Naive thymus-derived CD4-positive, alpha-beta T cell (primary cell): ENCODE results near the gene OS9. TPM values are rescaled to one million over a fixed set of nuclear protein-coding genes. Genes with fewer than 3 reads are reported as not detected.

Experiments used
- ATAC-seq: fragments of 150-1000 bp; cut with Tn5 transposase; 2 replicates; pipeline ENCODE4 v1.10.0; 2021; ENCODE audit warnings: mild to moderate bottlenecking, moderate library complexity
- CTCF ChIA-PET: fragments of 350-600 bp; sonication (Branson Sonifier 250); formaldehyde crosslinking; loops from one replicate; lab custom pipeline; 2021; ENCODE audit warnings: antibody characterized with exemption; lab: Charles Lee
- POLR2A ChIA-PET: fragments of 350-600 bp; sonication (Branson Sonifier 250); formaldehyde crosslinking; loops from one replicate; lab custom pipeline; 2021; ENCODE audit warnings: antibody characterized with exemption, inconsistent platforms; lab: Charles Lee
- DNase-seq, 9 donors: peaks; one replicate each; pipeline versions ENCODE4 v3.0.0 to v3.0.0-alpha.2; 2020 to 2022; ENCODE audit warnings: mixed read lengths in 1 of 9
- H3K27ac ChIP-seq: one replicate; pipeline ENCODE4 v1.7.0; 2013; ENCODE audit warnings: mild to moderate bottlenecking, low read depth, low read length, moderate library complexity
- H3K27me3 ChIP-seq, 2 donors: one replicate each; pipeline ENCODE4 v1.7.0; 2013; ENCODE audit warnings: low read length in 2 of 2, mild to moderate bottlenecking in 2 of 2, moderate library complexity in 2 of 2; ENCODE audit not compliant: control insufficient read depth in 2 of 2, insufficient read depth in 2 of 2
- H3K36me3 ChIP-seq, 3 experiments: 1 replicate in 2 of 3; 2 replicates in 1 of 3; pipeline ENCODE4 v1.7.0; 2013; ENCODE audit warnings: low read length in 3 of 3, mild to moderate bottlenecking in 3 of 3, moderate library complexity in 1 of 3; ENCODE audit not compliant: insufficient read depth in 3 of 3, control insufficient read depth in 2 of 3
- H3K4me1 ChIP-seq, 2 donors: one replicate each; pipeline ENCODE4 v1.7.0; 2013; ENCODE audit warnings: low read length in 2 of 2, mild to moderate bottlenecking in 2 of 2, moderate library complexity in 1 of 2; ENCODE audit not compliant: control insufficient read depth in 2 of 2, insufficient read depth in 2 of 2
- H3K4me3 ChIP-seq: 2 replicates; pipeline ENCODE4 v1.7.0; 2013; ENCODE audit warnings: mild to moderate bottlenecking, low read length
- H3K9me3 ChIP-seq, 3 experiments: 1 replicate in 2 of 3; 2 replicates in 1 of 3; pipeline ENCODE4 v1.7.0; 2013; ENCODE audit warnings: low read length in 3 of 3; ENCODE audit not compliant: control insufficient read depth in 2 of 3
- H3K27ac Mint-ChIP-seq, 9 donors: one replicate each; pipeline ENCODE4 v1.8.0; 2020 to 2022; ENCODE audit warnings: mixed read lengths in 9 of 9, mild to moderate bottlenecking in 8 of 9, moderate library complexity in 5 of 9, inconsistent platforms in 2 of 9
- H3K27me3 Mint-ChIP-seq, 5 donors: one replicate each; pipeline ENCODE4 v1.8.0; 2021 to 2022; ENCODE audit warnings: mixed read lengths in 5 of 5, mild to moderate bottlenecking in 1 of 5
- H3K36me3 Mint-ChIP-seq, 5 donors: one replicate each; pipeline ENCODE4 v1.8.0; 2020 to 2022; ENCODE audit warnings: mixed read lengths in 5 of 5, mild to moderate bottlenecking in 3 of 5, inconsistent platforms in 1 of 5
- H3K4me1 Mint-ChIP-seq, 7 donors: one replicate each; pipeline ENCODE4 v1.8.0; 2020 to 2022; ENCODE audit warnings: mixed read lengths in 7 of 7, mild to moderate bottlenecking in 3 of 7, inconsistent platforms in 1 of 7
- H3K4me3 Mint-ChIP-seq, 10 donors: one replicate each; pipeline ENCODE4 v1.8.0; 2020 to 2022; ENCODE audit warnings: mild to moderate bottlenecking in 10 of 10, mixed read lengths in 10 of 10, moderate library complexity in 6 of 10, inconsistent platforms in 2 of 10
- H3K9me3 Mint-ChIP-seq, 11 donors: one replicate each; pipeline ENCODE4 v1.8.0; 2020 to 2022; ENCODE audit warnings: mixed read lengths in 11 of 11, mild to moderate bottlenecking in 4 of 11, inconsistent platforms in 1 of 11, moderate library complexity in 1 of 11
- intact Hi-C, 2 donors: fragments of 100-400 bp; cut with micrococcal nuclease; formaldehyde crosslinking; loops; one replicate each; pipeline ENCODE4 v1.15.1; 2023
- polyA plus RNA-seq, 2 donors: library from polyadenylated mRNA; unstranded; fragments of 300-500 nt; fragmentation: Illumina TruSeq; gene quantifications; one replicate each; pipeline ENCODE4 v1.2.3, GENCODE V29; 2021
- total RNA-seq, 6 experiments: library from RNA in 5 of 6; stranded (reverse) in 5 of 6; gene quantifications; 1 replicate in 5 of 6; 2 replicates in 1 of 6; pipeline ENCODE4 v1.2.3 and lab custom pipeline; 2021 to 2026

OS9 gene
- total and polyA plus RNA-seq, 7 experiments from 2014 or later: 59.5 to 175 (median 148) TPM

- no peaks in the 10 kb centered on the region for H3K27me3 ChIP-seq
- no peak for ATAC-seq
- POLR2A ChIA-PET: interaction anchor here (1.2 kb wide), 1 partner anchor 14 kb away, joined by 7 read pairs; no protein-coding TSS in a partner anchor
- no peaks in the 10 kb centered on the region for H3K4me1 ChIP-seq
- H3K4me3 ChIP-seq: no peak overlapping the region
- H3K27ac Mint-ChIP-seq: peak overlapping the region in 3 of 9 donors; percentile 6 to 55 (median 43)
- peaks cover 0 to 1% (median 0%) of the 10 kb centered on the region in 11 donors for H3K9me3 Mint-ChIP-seq
- peak in 1 of 9 donors; percentile 10 for DNase-seq
- no peak overlapping the region for H3K4me3 Mint-ChIP-seq
- H3K36me3 ChIP-seq: peaks cover 19 to 68% (median 37%) of the 10 kb centered on the region in 3 experiments
- peaks cover 9 to 51% (median 20%) of the 10 kb centered on the region in 5 donors for H3K36me3 Mint-ChIP-seq
- CTCF ChIA-PET: no interaction called here
- intact Hi-C loops: loop anchor here in 1 of 2 donors (2.0 kb wide), 1 partner anchor 13 kb away; no protein-coding TSS in a partner anchor
- H3K27me3 Mint-ChIP-seq: no peaks in the 10 kb centered on the region
- H3K4me1 Mint-ChIP-seq: peaks cover 5 to 22% (median 14%) of the 10 kb centered on the region in 7 donors
- no peaks in the 10 kb centered on the region for H3K9me3 ChIP-seq
- no peak overlapping the region for H3K27ac ChIP-seq
These were observed 33.9 kb downstream of the OS9 start for GRCh38 chr12:57727758-57728395.

- no peak overlapping the region for H3K4me3 ChIP-seq
- ChIA-PET CTCF (no interaction called here), POLR2A (no interaction called here)
- H3K4me1 Mint-ChIP-seq: peaks cover 5 to 14% (median 7%) of the 10 kb centered on the region in 7 donors
- peak overlapping the region in 4 of 9 donors; percentile 13 to 36 (median 28) for H3K27ac Mint-ChIP-seq
- intact Hi-C loops: no loop called here
- no peak overlapping the region for H3K4me3 Mint-ChIP-seq
- H3K9me3 ChIP-seq: no peaks in the 10 kb centered on the region
- H3K4me1 ChIP-seq: no peaks in the 10 kb centered on the region
- no peak for ATAC-seq
- peaks cover 9 to 55% (median 21%) of the 10 kb centered on the region in 5 donors for H3K36me3 Mint-ChIP-seq
- H3K27me3 ChIP-seq: no peaks in the 10 kb centered on the region
- no peaks in the 10 kb centered on the region for H3K27me3 Mint-ChIP-seq
- DNase-seq: no peak
- peaks cover 0 to 1% (median 0%) of the 10 kb centered on the region in 11 donors for H3K9me3 Mint-ChIP-seq
- H3K27ac ChIP-seq: no peak overlapping the region
- peaks cover 32 to 83% (median 46%) of the 10 kb centered on the region in 3 experiments for H3K36me3 ChIP-seq
These were observed 35.5 kb downstream of the OS9 start for GRCh38 chr12:57729321-57729844.

- Histone ChIP-seq H3K27ac (no peak overlapping the region), H3K9me3 (no peaks in the 10 kb centered on the region), H3K36me3 (peaks cover 39 to 94% (median 51%) of the 10 kb centered on the region in 3 experiments), H3K27me3 (no peaks in the 10 kb centered on the region), H3K4me1 (no peaks in the 10 kb centered on the region), H3K4me3 (no peak overlapping the region)
- H3K36me3 Mint-ChIP-seq: peaks cover 9 to 62% (median 30%) of the 10 kb centered on the region in 5 donors
- H3K4me1 Mint-ChIP-seq: peaks cover 2 to 14% (median 8%) of the 10 kb centered on the region in 7 donors
- no peak for DNase-seq
- ChIA-PET CTCF (no interaction called here), POLR2A (interaction anchor here (1.0 kb wide), 1 partner anchor 8 kb away, joined by 3 read pairs; no protein-coding TSS in a partner anchor)
- peak overlapping the region in 2 of 9 donors; percentile 39 to 46 for H3K27ac Mint-ChIP-seq
- H3K9me3 Mint-ChIP-seq: peaks cover 0 to 1% (median 0%) of the 10 kb centered on the region in 11 donors
- H3K4me3 Mint-ChIP-seq: no peak overlapping the region
- no peaks in the 10 kb centered on the region for H3K27me3 Mint-ChIP-seq
- ATAC-seq: no peak
- intact Hi-C loops: no loop called here
These were observed 36.6 kb downstream of the OS9 start for GRCh38 chr12:57730336-57731067.

GRCh38 chr12:57731411-57732080, 37.6 kb downstream of the OS9 start:
- Histone ChIP-seq H3K36me3 (peaks cover 39 to 97% (median 51%) of the 10 kb centered on the region in 3 experiments), H3K27ac (no peak overlapping the region), H3K4me3 (no peak overlapping the region), H3K27me3 (no peaks in the 10 kb centered on the region), H3K9me3 (no peaks in the 10 kb centered on the region), H3K4me1 (no peaks in the 10 kb centered on the region)
- peaks cover 9 to 60% (median 30%) of the 10 kb centered on the region in 5 donors for H3K36me3 Mint-ChIP-seq
- no peaks in the 10 kb centered on the region for H3K27me3 Mint-ChIP-seq
- CTCF ChIA-PET: no interaction called here
- POLR2A ChIA-PET: interaction anchor here (1.0 to 1.2 kb wide), 2 partner anchors 9 to 16 kb away, joined by 3 read pairs; no protein-coding TSS in a partner anchor
- DNase-seq: no peak
- H3K9me3 Mint-ChIP-seq: peaks cover 0 to 1% (median 0%) of the 10 kb centered on the region in 11 donors
- intact Hi-C loops: no loop called here
- H3K4me1 Mint-ChIP-seq: peaks cover 3 to 18% (median 12%) of the 10 kb centered on the region in 7 donors
- no peak for ATAC-seq
- peak overlapping the region in 1 of 9 donors; percentile 39 for H3K27ac Mint-ChIP-seq
- H3K4me3 Mint-ChIP-seq: no peak overlapping the region

GRCh38 chr12:57732270-57732669, 38.3 kb downstream of the OS9 start:
- CTCF ChIA-PET: no interaction called here

More at GRCh38 chr12:57732270-57732669, 38.3 kb downstream of the OS9 start:
- no peak overlapping the region for H3K4me3 Mint-ChIP-seq
- peaks cover 6 to 23% (median 16%) of the 10 kb centered on the region in 7 donors for H3K4me1 Mint-ChIP-seq
- intact Hi-C loops: no loop called here
- H3K4me3 ChIP-seq: no peak overlapping the region
- no peak for DNase-seq
- no peaks in the 10 kb centered on the region for H3K4me1 ChIP-seq
- no peaks in the 10 kb centered on the region for H3K9me3 ChIP-seq
- peak overlapping the region in 2 of 9 donors; percentile 30 to 74 for H3K27ac Mint-ChIP-seq
- POLR2A ChIA-PET: interaction anchor here (1.2 to 2.0 kb wide), 3 partner anchors 10 to 16 kb away, joined by 3 to 5 read pairs (median 3); no protein-coding TSS in a partner anchor
- peaks cover 39 to 98% (median 49%) of the 10 kb centered on the region in 3 experiments for H3K36me3 ChIP-seq
- no peaks in the 10 kb centered on the region for H3K27me3 Mint-ChIP-seq
- ATAC-seq: no peak
- peaks cover 9 to 64% (median 30%) of the 10 kb centered on the region in 5 donors for H3K36me3 Mint-ChIP-seq
- H3K27ac ChIP-seq: no peak overlapping the region
- peaks cover 0 to 1% (median 0%) of the 10 kb centered on the region in 11 donors for H3K9me3 Mint-ChIP-seq
- H3K27me3 ChIP-seq: no peaks in the 10 kb centered on the region
